ENCODE measurements around the gene LRIG1. TPM values are rescaled to one million over a fixed set of nuclear protein-coding genes. Genes with fewer than 3 reads are reported as not detected.

LRIG1 gene
- total and polyA plus RNA-seq, 10 of the 15 experiments (the other 5 are each of a cell fraction or from before 2014, with no cell fraction given) = 0.84 to 16.4 (median 8.1) TPM

- TF ChIP-seq TCF3 (IDR thresholded peaks at IDR 0.05; ENCODE audit: borderline replicate concordance, insufficient read depth, low read depth, low read length) = no peak
- TF ChIP-seq CREM (IDR thresholded peaks at IDR 0.05; ENCODE audit: low read depth) = no peak
- TF ChIP-seq KLF5 (IDR thresholded peaks at IDR 0.05; ENCODE audit: partially characterized antibody) = no peak
- no peak for TF ChIP-seq CBX3 (IDR thresholded peaks at IDR 0.05; ENCODE audit: borderline replicate concordance, low read depth)
- TF ChIP-seq NFXL1 (IDR thresholded peaks at IDR 0.05; ENCODE audit: borderline replicate concordance) = no peak
- TF ChIP-seq ETV6 (conservative IDR thresholded peaks at IDR 0.05 in 1 of 2, IDR thresholded peaks at IDR 0.05 in 1 of 2; ENCODE audit: borderline replicate concordance in 1 of 2, low read depth in 1 of 2) = no peak
- no peak for TF ChIP-seq CREB1 (IDR thresholded peaks at IDR 0.05; ENCODE audit: low read depth)
These were observed 38.7 kb upstream of the LRIG1 start (continued) for GRCh38 chr3:66539466-66539989.

DNA sequence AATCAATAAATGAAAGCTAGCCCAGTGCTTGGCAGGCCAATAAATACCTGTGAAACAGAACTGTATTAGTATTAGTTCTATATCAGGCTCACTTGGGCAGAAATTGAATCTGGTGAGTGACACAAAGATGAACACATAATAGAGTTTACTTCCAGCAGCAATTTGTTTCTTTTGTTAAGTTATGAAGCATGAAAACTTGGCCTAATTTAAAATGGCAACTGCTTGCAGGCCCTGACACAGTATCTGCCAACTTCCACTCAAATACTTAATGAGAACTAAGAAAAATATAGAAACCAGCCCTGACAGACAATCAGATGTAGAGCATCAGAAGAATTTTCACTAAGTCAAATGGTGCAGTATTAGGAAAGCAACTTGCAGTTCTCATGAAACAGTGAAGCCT lies 37.6 kb upstream of the LRIG1 start:
- Histone ChIP-seq H3K4me2 (ENCODE audit: control insufficient read depth, insufficient read depth) (no peak overlapping the region), H3K4me3 (no peak overlapping the region), H3K9me3 (replicated peaks; ENCODE audit: control insufficient read depth, insufficient read depth, low read length) (no peaks in the 10 kb centered on the region; the same call in 2 of the 3 replicates), H3K4me1 (ENCODE audit: control insufficient read depth, insufficient read depth, low read length) (no peaks in the 10 kb centered on the region), H3K36me3 (ENCODE audit: control insufficient read depth in 2 of 2, insufficient read depth in 2 of 2, low read length in 1 of 2) (no peaks in the 10 kb centered on the region), H2AFZ (ENCODE audit: control insufficient read depth, low read depth, low read length) (no peak overlapping the region), H4K20me1 (ENCODE audit: control insufficient read depth, insufficient read depth) (no peaks in the 10 kb centered on the region), H3K27ac (ENCODE audit: control insufficient read depth, insufficient read depth) (no peak overlapping the region), H3K27me3 (replicated peaks in 1 of 2; ENCODE audit: control insufficient read depth in 2 of 2, insufficient read depth in 2 of 2, low read length in 1 of 2) (no peaks in the 10 kb centered on the region; a peak in 1 of 4 replicates), H3K79me2 (ENCODE audit: control insufficient read depth, insufficient read depth, low read length) (no peaks in the 10 kb centered on the region), H3K9ac (ENCODE audit: control insufficient read depth, insufficient read depth, low read length) (no peak overlapping the region)
- intact Hi-C loops (cut with micrococcal nuclease; ENCODE audit: unreplicated experiment) = no loop called here
- no TSS peak for BruUV-seq (replicated peaks)
- TF ChIP-seq KAT2A (conservative IDR thresholded peaks at IDR 0.05; ENCODE audit: control insufficient read depth, low read depth, low read length) (no peak), JUND (IDR thresholded peaks at IDR 0.05; ENCODE audit: low read depth, low read length) (no peak), GABPA (IDR thresholded peaks at IDR 0.05; ENCODE audit: low read depth) (no peak), USF1 (IDR thresholded peaks at IDR 0.05; ENCODE audit: borderline replicate concordance, extremely low read length, insufficient read depth, low read depth, low read length) (no peak), NFXL1 (IDR thresholded peaks at IDR 0.05; ENCODE audit: borderline replicate concordance) (no peak), RCOR1 (conservative IDR thresholded peaks at IDR 0.05; ENCODE audit: low read depth, low read length) (no peak)
- TF ChIP-seq, protein P1, sequence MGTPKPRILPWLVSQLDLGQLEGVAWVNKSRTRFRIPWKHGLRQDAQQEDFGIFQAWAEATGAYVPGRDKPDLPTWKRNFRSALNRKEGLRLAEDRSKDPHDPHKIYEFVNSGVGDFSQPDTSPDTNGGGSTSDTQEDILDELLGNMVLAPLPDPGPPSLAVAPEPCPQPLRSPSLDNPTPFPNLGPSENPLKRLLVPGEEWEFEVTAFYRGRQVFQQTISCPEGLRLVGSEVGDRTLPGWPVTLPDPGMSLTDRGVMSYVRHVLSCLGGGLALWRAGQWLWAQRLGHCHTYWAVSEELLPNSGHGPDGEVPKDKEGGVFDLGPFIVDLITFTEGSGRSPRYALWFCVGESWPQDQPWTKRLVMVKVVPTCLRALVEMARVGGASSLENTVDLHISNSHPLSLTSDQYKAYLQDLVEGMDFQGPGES (IDR thresholded peaks at IDR 0.05) = no peak
- ATAC-seq (no peak), FAIRE-seq (no peak), DNase-seq (ENCODE audit: low read depth, low spot score) (no peak)
- SMC1A ChIA-PET (ENCODE audit: uncharacterized antibody, unreplicated experiment) = no interaction called here
- POLR2A ChIA-PET = no interaction called here
- CTCF ChIA-PET = no interaction called here
- RAD21 ChIA-PET (ENCODE audit: unreplicated experiment) = no interaction called here
- in situ Hi-C loops (cut with MboI) = no loop called here
